SH-SY5Y (cell line): Measurements from ENCODE around the gene TENM4.

Experiments
- GATA2 ChIP-seq: IDR thresholded peaks from 2 replicates; pipeline ENCODE4 v1.6.1; 2011; ENCODE audit warnings: mild to moderate bottlenecking, low read depth, low read length
- GATA3 ChIP-seq: IDR thresholded peaks from 2 replicates; pipeline ENCODE4 v1.6.1; 2011; ENCODE audit warnings: low read depth, mild to moderate bottlenecking, low read length, moderate library complexity

DNA sequence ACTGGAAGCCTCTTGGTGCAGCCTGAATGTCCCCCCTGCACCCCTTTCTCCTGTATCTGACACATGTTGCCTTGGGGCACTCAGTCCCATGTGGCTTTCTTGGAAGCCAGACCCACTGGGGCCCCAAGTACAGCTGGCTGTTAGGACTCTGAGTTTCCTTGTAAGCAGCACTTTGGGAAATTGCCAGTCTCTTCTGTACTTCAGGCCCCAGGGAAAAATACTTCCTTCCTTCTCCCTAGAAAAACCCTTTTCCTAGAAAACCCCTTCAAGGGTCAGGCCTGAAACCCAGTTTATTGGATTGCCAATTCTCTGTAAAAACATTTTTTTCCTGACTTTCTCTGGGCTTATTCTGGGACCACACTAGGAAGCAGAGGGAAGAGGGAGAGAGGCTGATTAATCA is 360.3 kb downstream of the TENM4 start:
- TF ChIP-seq GATA3 (no peak), GATA2 (no peak)
